Muscle layer of colon (tissue), 2 donors: ENCODE results near the gene S100A3.

Experiments
- H3K27ac ChIP-seq: one replicate; pipeline ENCODE4 v1.7.0; 2013; ENCODE audit warnings: low read depth, mild to moderate bottlenecking, low read length, moderate library complexity
- H3K27me3 ChIP-seq, 2 donors: one replicate each; pipeline ENCODE4 v1.7.0; 2013; ENCODE audit warnings: low read length in 2 of 2, mild to moderate bottlenecking in 2 of 2; ENCODE audit not compliant: insufficient read depth in 2 of 2, control insufficient read depth in 1 of 2
- H3K36me3 ChIP-seq: one replicate; pipeline ENCODE4 v1.7.0; 2013; ENCODE audit warnings: mild to moderate bottlenecking, low read length; ENCODE audit not compliant: insufficient read depth
- H3K4me1 ChIP-seq: one replicate; pipeline ENCODE4 v1.7.0; 2013; ENCODE audit warnings: mild to moderate bottlenecking, low read length; ENCODE audit not compliant: insufficient read depth
- H3K4me3 ChIP-seq, 2 donors: one replicate each; pipeline ENCODE4 v1.7.0; 2013; ENCODE audit warnings: low read length in 2 of 2, low read depth in 1 of 2, mild to moderate bottlenecking in 1 of 2, moderate library complexity in 1 of 2
- H3K9ac ChIP-seq: one replicate; pipeline ENCODE4 v1.7.0; 2013; ENCODE audit warnings: low read length
- H3K9me3 ChIP-seq: one replicate; pipeline ENCODE4 v1.7.0; 2013; ENCODE audit warnings: mild to moderate bottlenecking, low read length
- donor health status: abdominal sarcoma.
- donor health status: Adenocarcinoma of cecum.

S100A3 gene

DNA sequence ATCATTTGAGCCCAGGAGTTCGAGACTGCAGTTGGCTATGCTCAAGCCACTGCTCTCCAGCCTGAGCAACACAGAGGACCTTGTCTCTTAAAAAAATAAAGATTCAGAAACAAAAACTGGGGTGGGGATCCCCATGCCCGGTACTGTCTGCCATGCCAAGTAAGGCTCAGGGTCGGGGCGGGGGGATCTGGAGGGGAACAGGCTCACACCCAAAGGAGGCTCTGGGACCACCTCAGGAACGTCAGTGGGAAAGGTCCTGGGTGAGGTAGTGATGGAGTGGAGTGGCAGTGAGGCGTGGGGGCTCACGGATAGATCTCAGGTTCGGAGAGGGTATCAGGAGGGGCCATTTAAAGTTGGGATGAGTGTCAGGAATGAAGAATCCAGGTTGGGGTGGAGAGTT lies 2.7 kb downstream of the S100A3 start:
- H3K27ac ChIP-seq = peak overlapping the region; percentile 65
- H3K4me1 ChIP-seq = peaks cover 84% of the 10 kb centered on the region
- H3K9me3 ChIP-seq = no peaks in the 10 kb centered on the region
- H3K9ac ChIP-seq = peak overlapping the region; percentile 59
- H3K27me3 ChIP-seq = no peaks in the 10 kb centered on the region
- peak overlapping the region in 1 of 2 donors; percentile 64 for H3K4me3 ChIP-seq
- H3K36me3 ChIP-seq = peaks cover 13% of the 10 kb centered on the region

DNA sequence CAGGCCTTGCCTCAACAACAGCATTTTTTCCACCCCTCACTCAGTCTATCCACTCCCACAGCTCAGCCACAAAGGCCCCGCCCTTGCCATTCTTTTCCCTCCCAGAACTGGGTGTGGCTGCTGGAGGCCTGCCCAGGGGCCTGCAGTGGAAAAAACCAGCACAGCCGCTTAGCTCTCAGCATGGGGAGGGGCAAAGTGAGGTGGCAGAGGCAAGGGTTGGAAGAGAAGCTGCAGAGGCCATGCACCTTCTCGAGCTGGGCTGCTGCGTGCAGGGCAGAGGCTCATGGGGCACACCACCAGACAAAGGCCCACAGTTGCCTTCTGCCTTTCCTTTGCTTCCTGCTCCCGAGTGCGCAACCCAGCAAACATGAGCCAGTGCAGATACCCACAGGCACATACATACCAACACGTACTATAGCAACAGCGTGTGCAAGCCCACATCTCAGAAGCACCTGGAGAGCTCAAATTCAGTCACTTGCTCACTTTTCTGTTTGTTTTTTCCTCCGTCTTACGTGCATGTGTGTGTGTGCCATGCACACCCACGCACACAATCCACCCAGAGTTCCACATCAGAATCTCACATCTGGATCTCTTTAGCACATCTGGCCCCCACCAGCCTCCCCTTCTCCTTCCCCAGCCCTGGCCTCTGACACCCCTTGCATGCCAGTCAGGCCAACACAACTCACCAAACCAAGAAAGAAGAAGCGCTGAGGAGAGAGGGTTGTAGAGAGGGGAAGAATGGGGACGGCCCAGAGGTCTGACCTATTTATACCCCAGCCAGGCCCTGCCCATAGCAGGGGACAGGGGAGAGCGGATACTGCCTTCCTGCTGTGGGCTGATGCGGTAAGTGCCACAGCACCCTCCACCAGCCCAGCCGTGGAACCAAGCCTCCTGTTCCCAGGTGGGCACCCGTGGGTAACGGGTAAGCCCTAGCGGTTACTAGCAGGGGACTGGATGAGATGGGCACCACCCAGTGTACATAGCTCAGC lies 3.7 kb downstream of the S100A3 start, which contains the start of gene S100A4:
Gene S100A4, minus strand, starts transcription at position 740 of the 989 bp plus-strand sequence. CDS start 1,012 bp downstream, outside the sequence.
- no peaks in the 10 kb centered on the region for H3K27me3 ChIP-seq
- peak within 1 kb of the TSS; percentile 59 for H3K9ac ChIP-seq
- H3K4me1 ChIP-seq = peaks cover 82% of the 10 kb centered on the region
- peak within 1 kb of the TSS; percentile 65 for H3K27ac ChIP-seq
- peak within 1 kb of the TSS; percentile 34 to 64 for H3K4me3 ChIP-seq
- no peaks in the 10 kb centered on the region for H3K9me3 ChIP-seq
- H3K36me3 ChIP-seq = peaks cover 13% of the 10 kb centered on the region

DNA sequence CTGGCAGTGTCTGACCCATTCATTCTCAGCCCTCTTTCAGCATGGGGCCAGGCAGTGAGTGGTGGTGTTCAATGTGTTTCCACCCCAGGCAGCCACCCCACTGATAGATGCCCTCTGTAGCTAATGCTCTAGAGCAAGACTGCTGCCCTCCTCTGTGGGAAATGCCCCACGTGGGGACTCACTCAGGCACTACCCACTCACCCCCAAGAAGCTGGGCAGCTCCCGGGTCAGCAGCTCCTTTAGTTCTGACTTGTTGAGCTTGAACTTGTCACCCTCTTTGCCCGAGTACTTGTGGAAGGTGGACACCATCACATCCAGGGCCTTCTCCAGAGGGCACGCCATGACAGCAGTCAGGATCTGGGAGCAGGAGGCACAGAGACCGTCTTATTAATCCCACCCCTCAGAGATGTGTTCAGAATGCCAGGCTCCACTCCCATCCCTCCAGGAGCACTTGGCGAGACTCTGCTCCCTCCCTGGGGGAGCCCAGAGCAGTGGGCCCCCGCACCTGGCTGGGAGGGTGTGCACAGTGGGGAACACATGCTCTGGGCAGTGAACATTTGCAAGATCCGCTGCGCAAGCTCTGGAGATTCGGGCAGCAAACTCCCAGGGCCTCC lies 4.5 kb downstream of the S100A3 start:
- peaks cover 13% of the 10 kb centered on the region for H3K36me3 ChIP-seq
- peak overlapping the region; percentile 34 to 64 for H3K4me3 ChIP-seq
- peak overlapping the region; percentile 59 for H3K9ac ChIP-seq
- H3K9me3 ChIP-seq = no peaks in the 10 kb centered on the region
- no peaks in the 10 kb centered on the region for H3K27me3 ChIP-seq
- H3K4me1 ChIP-seq = peaks cover 74% of the 10 kb centered on the region
- H3K27ac ChIP-seq = peak overlapping the region; percentile 65

DNA sequence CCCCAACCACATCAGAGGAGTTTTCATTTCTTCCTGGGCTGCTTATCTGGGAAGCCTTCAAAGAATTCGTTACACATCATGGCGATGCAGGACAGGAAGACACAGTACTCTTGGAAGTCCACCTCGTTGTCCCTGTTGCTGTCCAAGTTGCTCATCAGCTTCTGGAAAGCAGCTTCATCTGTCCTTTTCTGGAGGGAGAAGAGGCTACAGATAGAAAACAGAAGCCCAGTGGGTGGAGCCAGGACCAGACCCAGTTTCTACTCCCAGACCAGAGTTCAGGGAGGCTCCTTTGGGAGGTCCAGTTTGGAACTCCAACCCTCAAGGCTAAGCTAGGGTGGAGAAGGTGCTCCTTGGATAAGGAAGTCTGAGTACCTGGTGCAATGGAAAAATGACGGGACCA lies 5.3 kb downstream of the S100A3 start:
- Histone ChIP-seq H3K27me3 (no peaks in the 10 kb centered on the region), H3K9me3 (no peaks in the 10 kb centered on the region), H3K4me1 (peaks cover 66% of the 10 kb centered on the region), H3K27ac (peak overlapping the region; percentile 14), H3K9ac (peak overlapping the region; percentile 59), H3K4me3 (peak overlapping the region in 1 of 2 donors; percentile 64), H3K36me3 (peaks cover 13% of the 10 kb centered on the region)

DNA sequence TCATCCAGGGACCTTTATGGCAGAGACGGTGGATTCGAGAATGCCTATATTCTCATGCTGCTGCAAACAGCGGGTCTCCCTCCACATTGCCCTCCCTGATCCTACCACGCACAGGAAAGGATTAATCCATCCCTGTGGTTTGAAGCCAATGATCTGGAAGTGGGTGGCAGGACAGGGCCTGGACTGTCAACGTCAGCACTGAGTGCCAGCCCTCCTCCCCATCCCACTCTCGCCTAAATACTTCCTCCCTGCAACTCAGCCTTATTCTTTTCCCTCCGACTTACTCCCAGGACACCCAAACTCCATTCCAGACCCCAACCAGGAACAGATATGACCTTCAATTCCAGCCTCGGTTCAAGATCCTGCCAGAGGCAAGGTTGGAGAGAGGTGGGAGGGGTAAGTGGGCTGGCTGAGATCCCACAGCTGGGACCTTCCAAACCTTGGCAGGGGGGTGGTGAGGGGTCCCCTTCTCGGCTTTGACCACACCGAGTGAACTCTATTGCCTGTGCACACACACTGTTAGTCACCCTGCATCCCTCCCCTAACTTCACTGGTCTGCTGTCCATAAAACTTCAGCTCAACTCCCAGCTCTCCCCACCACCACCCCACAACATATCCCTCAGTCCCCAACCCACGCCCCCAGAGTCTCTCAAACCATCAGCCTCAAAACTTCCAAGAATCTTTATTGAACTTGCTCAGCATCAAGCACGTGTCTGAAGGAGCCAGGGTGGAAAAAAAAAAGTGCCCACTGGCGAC lies 5.9 kb downstream of the S100A3 start:
- peak overlapping the region in 1 of 2 donors; percentile 64 for H3K4me3 ChIP-seq
- no peaks in the 10 kb centered on the region for H3K9me3 ChIP-seq
- peaks cover 60% of the 10 kb centered on the region for H3K4me1 ChIP-seq
- H3K36me3 ChIP-seq = peaks cover 13% of the 10 kb centered on the region
- no peak overlapping the region for H3K9ac ChIP-seq
- peak overlapping the region; percentile 14 for H3K27ac ChIP-seq
- H3K27me3 ChIP-seq = no peaks in the 10 kb centered on the region

DNA sequence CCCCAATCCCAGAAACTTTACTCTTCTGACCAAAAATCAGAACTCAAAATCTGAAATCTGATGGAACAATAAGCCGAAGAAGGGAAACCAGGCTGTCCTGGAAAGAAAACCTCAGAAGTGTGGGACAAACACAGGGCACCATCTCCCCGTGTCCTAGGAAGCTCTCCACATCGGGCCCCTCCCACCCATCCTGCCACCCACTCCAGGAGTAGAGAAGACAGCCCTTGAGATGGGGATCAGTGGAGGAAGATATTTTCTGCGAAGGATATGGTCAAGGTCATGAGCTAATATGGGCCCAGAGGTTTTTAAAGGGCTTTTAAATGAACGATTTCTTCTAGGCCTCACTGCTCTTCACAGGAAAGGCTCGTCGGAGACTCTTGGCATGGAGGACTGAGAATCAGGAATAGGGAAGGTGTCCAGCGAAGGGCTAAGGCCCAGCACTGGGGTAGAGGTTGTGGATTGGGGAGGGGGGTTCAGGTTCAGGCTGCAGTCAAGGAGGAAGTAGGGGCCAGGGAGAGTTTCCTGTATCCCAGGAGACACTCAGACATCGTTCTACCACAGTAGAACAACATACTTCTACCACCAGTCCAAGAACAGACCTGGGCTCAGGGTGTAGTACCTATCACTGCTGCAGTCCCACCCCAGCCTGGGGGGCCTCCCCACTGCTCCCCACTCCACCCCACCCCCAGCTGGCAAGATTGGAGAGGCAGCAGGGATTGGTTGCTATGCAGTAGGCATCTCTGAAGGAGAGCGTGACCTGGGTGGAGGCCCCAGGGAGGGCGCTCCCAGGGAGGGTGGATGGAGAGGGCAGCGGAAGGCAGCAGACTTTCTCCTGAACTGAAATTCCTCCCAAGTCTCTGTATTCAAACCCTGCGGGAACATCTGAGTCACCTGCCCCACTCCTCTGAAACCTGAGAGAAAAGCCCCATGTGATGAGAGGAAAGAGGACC lies 7.1 kb downstream of the S100A3 start:
- no peak overlapping the region for H3K9ac ChIP-seq

DNA sequence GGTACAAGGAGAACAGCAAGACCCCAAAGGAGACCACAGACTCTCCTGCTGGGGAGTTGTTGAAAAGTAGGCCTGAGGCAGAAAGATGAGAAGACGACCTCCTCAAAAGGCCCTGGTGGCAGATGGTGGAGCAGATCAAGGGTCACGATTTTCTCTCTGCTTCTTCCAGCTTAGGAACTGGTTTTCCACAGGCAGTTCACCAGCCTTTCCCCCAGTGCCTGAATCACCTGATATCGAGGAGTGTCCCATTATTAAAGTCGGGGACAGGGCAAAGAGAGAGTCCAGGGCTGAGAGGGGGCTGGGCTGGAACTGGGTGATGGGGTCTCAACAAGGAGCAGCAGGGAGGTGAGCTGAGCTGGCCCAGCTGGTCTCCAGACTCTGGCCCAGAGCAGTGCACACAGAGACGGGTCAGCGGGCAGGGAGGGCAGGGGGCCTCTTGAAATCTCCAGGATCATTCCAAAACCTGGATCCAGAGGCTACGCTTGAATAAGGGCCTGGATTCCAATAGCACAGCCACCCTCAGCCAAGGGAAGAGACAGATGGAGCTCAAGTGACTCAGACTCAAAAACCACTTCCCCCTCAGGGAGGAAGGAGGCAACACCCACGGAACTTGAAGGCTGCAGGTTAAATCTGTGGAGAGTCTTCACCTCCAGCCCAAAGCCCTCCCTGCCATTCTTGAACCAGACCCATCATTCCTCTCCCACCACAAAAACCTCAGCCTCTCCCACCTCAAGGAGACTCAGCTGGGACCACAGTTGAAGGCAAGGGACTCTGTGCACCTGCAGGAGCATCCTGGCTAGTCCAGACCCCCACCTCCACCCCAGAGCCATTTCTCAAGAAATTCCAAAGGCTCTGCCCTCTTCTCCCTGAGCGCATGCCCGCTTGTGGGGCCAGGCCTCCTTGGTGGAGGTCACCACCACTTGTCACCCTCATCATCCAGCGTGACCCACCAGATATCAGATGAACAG lies 8.4 kb downstream of the S100A3 start, which contains the start of gene S100A5:
Gene S100A5, minus strand, starts transcription at position 541 of the 968 bp plus-strand sequence. CDS start 743 bp downstream, outside the sequence.
- peaks cover 46% of the 10 kb centered on the region for H3K4me1 ChIP-seq
- peaks cover 13% of the 10 kb centered on the region for H3K36me3 ChIP-seq
- no peaks in the 10 kb centered on the region for H3K9me3 ChIP-seq
- H3K27ac ChIP-seq = no peak within 1 kb of the TSS
- H3K4me3 ChIP-seq = no peak within 1 kb of the TSS
- no peaks in the 10 kb centered on the region for H3K27me3 ChIP-seq
- no peak within 1 kb of the TSS for H3K9ac ChIP-seq

More for the DNA sequence above, 7.1 kb downstream of the S100A3 start:
- Histone ChIP-seq H3K4me1 (peaks cover 50% of the 10 kb centered on the region), H3K27me3 (no peaks in the 10 kb centered on the region), H3K27ac (no peak overlapping the region), H3K36me3 (peaks cover 13% of the 10 kb centered on the region), H3K9me3 (no peaks in the 10 kb centered on the region), H3K4me3 (no peak overlapping the region)

DNA sequence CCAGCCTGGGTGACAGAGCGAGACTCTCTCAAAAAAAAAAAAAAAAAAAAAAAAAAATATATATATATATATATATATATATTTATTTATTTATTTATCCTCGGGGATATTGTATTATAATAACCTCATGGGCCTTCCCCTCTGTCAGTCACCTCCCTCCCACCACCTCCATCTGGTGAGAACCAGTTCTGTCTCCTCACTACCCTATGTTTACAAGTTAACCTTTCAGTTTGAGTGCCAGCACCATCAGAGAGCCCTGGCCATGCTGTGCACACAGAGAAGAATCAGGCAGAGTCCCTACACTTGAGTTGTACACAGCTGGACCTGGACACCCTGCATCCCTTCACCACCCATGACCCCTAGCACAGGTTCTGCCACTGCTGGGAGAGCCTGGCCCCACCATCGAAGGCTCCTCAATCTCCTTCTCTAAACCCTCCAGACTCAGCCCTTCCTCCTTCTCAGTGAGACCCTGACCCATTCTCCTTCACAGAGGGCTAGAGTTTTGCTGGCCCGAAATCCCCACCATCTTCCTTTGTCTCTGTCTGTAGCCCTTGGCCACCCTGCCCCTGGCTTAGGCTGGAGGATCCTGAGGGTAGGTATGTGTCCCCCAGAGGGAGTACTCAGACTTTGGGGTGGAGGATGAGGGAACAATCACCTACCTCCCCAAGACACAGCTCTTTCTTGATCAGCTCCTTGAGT lies 9.5 kb downstream of the S100A3 start:
- Histone ChIP-seq H3K9ac (no peak overlapping the region), H3K4me1 (peaks cover 40% of the 10 kb centered on the region), H3K36me3 (peaks cover 13% of the 10 kb centered on the region), H3K4me3 (no peak overlapping the region), H3K9me3 (no peaks in the 10 kb centered on the region), H3K27me3 (no peaks in the 10 kb centered on the region), H3K27ac (no peak overlapping the region)

DNA sequence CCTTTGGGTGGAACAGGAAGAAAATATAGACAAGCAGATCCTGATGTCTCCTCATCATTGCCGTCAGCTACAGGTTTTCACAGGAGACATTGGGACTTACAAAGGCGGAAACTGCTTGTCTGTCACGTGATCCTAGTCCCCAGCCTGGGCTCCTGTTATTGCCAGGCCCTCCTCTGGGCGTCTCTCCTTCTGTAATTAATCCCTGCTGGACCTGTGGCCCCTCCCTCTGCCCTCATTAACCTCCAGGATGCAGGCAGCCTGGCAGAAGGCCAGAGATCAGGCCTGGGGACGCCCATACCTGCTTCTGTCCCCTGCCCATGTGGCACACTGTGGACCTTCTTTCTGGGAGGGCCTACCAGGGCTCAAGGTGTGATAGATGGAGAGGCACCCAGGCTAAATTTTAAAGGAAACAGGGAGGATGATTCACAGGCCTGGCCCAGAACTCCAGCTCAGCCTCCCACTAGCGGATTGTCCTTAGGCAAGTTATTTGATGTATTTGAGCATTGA lies 10.7 kb downstream of the S100A3 start:
- Histone ChIP-seq H3K9me3 (no peaks in the 10 kb centered on the region), H3K9ac (no peak overlapping the region), H3K27ac (no peak overlapping the region), H3K4me1 (peaks cover 40% of the 10 kb centered on the region), H3K27me3 (no peaks in the 10 kb centered on the region), H3K4me3 (no peak overlapping the region), H3K36me3 (peaks cover 9% of the 10 kb centered on the region)
